Nephron progenitor cell (in vitro differentiated cells): Measurements from ENCODE around the gene ZNF524.
A peak's percentile ranks its signal among the peaks of the same experiment; 100 is the strongest.

Experiments used
- DNase-seq: peaks from one replicate; pipeline ENCODE4 v3.0.0; 2021
- H3K27ac Mint-ChIP-seq: 2 replicates; pipeline ENCODE4 v1.8.0; 2021; ENCODE audit warnings: mild to moderate bottlenecking, moderate library complexity, mixed read lengths
- H3K27me3 Mint-ChIP-seq: 2 replicates; pipeline ENCODE4 v1.8.0; 2021; ENCODE audit warnings: mild to moderate bottlenecking, low read depth, mixed read lengths; ENCODE audit not compliant: poor library complexity
- H3K36me3 Mint-ChIP-seq: 2 replicates; pipeline ENCODE4 v1.8.0; 2021; ENCODE audit warnings: low read depth, mixed read lengths
- H3K4me1 Mint-ChIP-seq: 2 replicates; pipeline ENCODE4 v1.8.0; 2021; ENCODE audit warnings: mixed read lengths
- H3K4me3 Mint-ChIP-seq: 2 replicates; pipeline ENCODE4 v1.8.0; 2021; ENCODE audit warnings: mild to moderate bottlenecking, moderate library complexity, mixed read lengths
- H3K9me3 Mint-ChIP-seq: 2 replicates; pipeline ENCODE4 v1.8.0; 2021; ENCODE audit warnings: mild to moderate bottlenecking, moderate library complexity, mixed read lengths
- CTCF ChIP-seq: fragments of 200-600 bp; sonication (generic); IDR thresholded peaks from 2 replicates; pipeline ENCODE4 v1.5.0; 2021; ENCODE audit warnings: antibody characterized with exemption

Gene ZNF524

GRCh38 chr19:55637534-55637933 is 37.4 kb downstream of the ZNF524 start:
- H3K36me3 Mint-ChIP-seq: peaks cover 13% of the 10 kb centered on the region
- peak overlapping the region; percentile 47 for H3K4me3 Mint-ChIP-seq
- DNase-seq: no peak
- peaks cover 67% of the 10 kb centered on the region for H3K4me1 Mint-ChIP-seq
- no peaks in the 10 kb centered on the region for H3K9me3 Mint-ChIP-seq
- no peak for TF ChIP-seq CTCF
- H3K27me3 Mint-ChIP-seq: peaks cover 9% of the 10 kb centered on the region
- H3K27ac Mint-ChIP-seq: peak overlapping the region; percentile 55

- Mint-ChIP-seq H3K27ac (no peak overlapping the region), H3K4me3 (peak overlapping the region; percentile 64), H3K9me3 (no peaks in the 10 kb centered on the region), H3K4me1 (peaks cover 74% of the 10 kb centered on the region), H3K27me3 (peaks cover 5% of the 10 kb centered on the region), H3K36me3 (peaks cover 13% of the 10 kb centered on the region)
- TF ChIP-seq CTCF: peak; percentile 24
- no peak for DNase-seq
Measured at GRCh38 chr19:55638864-55639359, 38.8 kb downstream of the ZNF524 start.

- Mint-ChIP-seq H3K4me1 (peaks cover 75% of the 10 kb centered on the region), H3K27me3 (peaks cover 5% of the 10 kb centered on the region), H3K4me3 (peak overlapping the region; percentile 87), H3K36me3 (peaks cover 13% of the 10 kb centered on the region), H3K27ac (peak overlapping the region; percentile 92), H3K9me3 (no peaks in the 10 kb centered on the region)
- DNase-seq: no peak
- no peak for TF ChIP-seq CTCF
Measured at GRCh38 chr19:55640043-55640576, 40.0 kb downstream of the ZNF524 start.

- no peaks in the 10 kb centered on the region for H3K9me3 Mint-ChIP-seq
- H3K4me3 Mint-ChIP-seq: peak within 1 kb of the TSS; percentile 95
- H3K27ac Mint-ChIP-seq: peak within 1 kb of the TSS; percentile 92
- peaks cover 75% of the 10 kb centered on the region for H3K4me1 Mint-ChIP-seq
- no peak for TF ChIP-seq CTCF
- DNase-seq: peak; percentile 75
- peaks cover under 1% of the 10 kb centered on the region for H3K27me3 Mint-ChIP-seq
- H3K36me3 Mint-ChIP-seq: peaks cover 19% of the 10 kb centered on the region
Measured at GRCh38 chr19:55640577-55641425, 40.7 kb downstream of the ZNF524 start, which contains the start of gene ZNF580. Gene ZNF580, plus strand, starts transcription at chr19:55641002. Its CDS starts 1,507 bp downstream, at chr19:55642509.

GRCh38 chr19:55641426-55642152 is 41.5 kb downstream of the ZNF524 start:
- no peaks in the 10 kb centered on the region for H3K27me3 Mint-ChIP-seq
- peaks cover 19% of the 10 kb centered on the region for H3K36me3 Mint-ChIP-seq
- peak overlapping the region; percentile 86 for H3K27ac Mint-ChIP-seq
- peaks cover 67% of the 10 kb centered on the region for H3K4me1 Mint-ChIP-seq
- no peaks in the 10 kb centered on the region for H3K9me3 Mint-ChIP-seq
- DNase-seq: no peak
- H3K4me3 Mint-ChIP-seq: peak overlapping the region; percentile 95
- TF ChIP-seq CTCF: no peak
